Retinal pigment epithelial cell (primary cell): ENCODE measurements around the gene BCL11B.
"Not testable (repeated sequence)": the region's sequence is repeated elsewhere in the genome, so short reads cannot be mapped to it uniquely, and the experiment has no call there.

Source experiments
- DNase-seq: peaks from one replicate; pipeline ENCODE4 v3.0.0-alpha.2; 2010; ENCODE audit warnings: low read depth
- H3K4me3 ChIP-seq: 2 replicates; pipeline ENCODE4 v1.5.1; 2011; ENCODE audit warnings: mild to moderate bottlenecking, low read length, control low read depth, moderate library complexity
- TF ChIP-seq, protein P1 (sequence below): conservative IDR thresholded peaks from 2 replicates; pipeline ENCODE4 v1.5.1; 2011; ENCODE audit warnings: low read depth, low read length, control low read depth, inconsistent platforms

The BCL11B gene

DNA sequence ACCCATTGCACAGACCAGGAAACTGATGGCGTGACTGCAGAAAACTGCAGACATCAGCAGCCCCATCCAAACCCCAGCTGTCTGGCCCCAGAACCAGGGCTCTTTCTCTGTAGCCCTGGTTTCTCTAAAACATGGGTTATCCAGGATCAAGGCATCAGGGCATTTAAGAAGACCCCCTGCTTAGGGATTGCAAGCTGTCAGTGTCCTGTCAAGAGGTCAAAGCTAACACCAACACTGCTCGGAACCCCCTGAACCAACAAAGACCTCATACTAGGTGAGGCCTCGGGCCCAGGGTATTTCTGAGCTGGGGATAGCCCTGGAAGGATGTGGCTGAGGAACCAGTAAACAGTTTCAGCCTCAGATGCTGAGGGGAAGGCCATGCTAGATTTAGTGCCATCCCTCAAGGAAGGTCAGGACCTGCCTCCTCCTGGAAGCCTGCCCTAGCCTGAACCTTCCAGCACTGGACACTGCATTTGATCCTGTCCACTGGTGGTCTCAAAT is 39.2 kb downstream of the BCL11B start:
- TF ChIP-seq, protein P1, sequence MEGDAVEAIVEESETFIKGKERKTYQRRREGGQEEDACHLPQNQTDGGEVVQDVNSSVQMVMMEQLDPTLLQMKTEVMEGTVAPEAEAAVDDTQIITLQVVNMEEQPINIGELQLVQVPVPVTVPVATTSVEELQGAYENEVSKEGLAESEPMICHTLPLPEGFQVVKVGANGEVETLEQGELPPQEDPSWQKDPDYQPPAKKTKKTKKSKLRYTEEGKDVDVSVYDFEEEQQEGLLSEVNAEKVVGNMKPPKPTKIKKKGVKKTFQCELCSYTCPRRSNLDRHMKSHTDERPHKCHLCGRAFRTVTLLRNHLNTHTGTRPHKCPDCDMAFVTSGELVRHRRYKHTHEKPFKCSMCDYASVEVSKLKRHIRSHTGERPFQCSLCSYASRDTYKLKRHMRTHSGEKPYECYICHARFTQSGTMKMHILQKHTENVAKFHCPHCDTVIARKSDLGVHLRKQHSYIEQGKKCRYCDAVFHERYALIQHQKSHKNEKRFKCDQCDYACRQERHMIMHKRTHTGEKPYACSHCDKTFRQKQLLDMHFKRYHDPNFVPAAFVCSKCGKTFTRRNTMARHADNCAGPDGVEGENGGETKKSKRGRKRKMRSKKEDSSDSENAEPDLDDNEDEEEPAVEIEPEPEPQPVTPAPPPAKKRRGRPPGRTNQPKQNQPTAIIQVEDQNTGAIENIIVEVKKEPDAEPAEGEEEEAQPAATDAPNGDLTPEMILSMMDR: no peak
- no peak overlapping the region for H3K4me3 ChIP-seq
- no peak for DNase-seq

GRCh38 chr14:99231850-99232713 is 39.9 kb downstream of the BCL11B start:
- H3K4me3 ChIP-seq: peak overlapping the region; percentile 48
- no peak for DNase-seq
- TF ChIP-seq, protein P1: peak; percentile 1

GRCh38 chr14:99231161-99231849 is 40.7 kb downstream of the BCL11B start:
- H3K4me3 ChIP-seq: peak overlapping the region; percentile 48
- no peak for DNase-seq
- TF ChIP-seq, protein P1: no peak

DNA sequence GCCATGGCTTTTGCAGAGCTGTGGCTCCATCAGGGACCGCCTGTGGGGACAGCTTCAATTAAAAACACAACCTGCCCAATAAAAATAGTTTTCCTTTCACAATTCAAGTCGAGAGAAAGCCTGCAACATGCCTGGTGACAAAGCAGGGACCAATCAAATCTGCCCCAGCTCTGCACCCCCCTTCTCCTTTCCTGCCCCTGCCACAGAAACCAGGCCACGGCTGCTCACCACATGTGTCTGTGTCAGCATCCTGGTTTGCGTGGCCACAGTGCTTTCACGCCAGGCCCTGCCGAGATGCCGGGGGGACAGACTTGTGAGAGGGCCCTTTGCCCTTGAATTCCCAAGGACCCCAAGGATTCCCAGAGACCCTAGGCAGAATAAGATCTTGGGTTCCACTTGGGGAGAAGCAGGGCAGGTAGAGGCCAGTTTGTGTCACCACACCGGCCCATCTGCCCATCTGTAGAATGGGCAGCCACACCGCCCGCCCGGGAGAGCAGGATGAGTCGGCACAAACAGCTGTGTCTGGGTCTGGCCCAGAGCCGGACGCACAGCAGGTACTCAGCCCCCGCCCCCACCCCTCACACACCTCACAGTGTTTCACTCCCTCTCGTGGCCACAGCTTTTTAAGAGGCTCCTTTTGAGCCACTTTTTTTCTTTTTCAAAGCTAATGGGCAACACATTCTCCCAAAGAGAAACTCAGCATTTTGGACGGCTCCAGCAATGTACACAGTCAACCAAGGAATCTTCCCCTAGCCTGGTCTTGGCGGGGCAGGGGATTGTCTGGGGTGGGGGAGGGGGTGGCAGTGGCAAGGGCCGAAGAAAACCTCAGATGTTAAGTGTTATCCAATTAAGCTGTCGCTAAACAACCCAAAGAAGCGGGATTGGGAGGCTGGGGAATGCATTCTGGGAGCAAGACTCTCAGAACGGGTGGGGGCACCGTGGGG is 41.5 kb downstream of the BCL11B start:
- TF ChIP-seq, protein P1: peak; percentile 45
- DNase-seq: no peak
- H3K4me3 ChIP-seq: peak overlapping the region; percentile 48

DNA sequence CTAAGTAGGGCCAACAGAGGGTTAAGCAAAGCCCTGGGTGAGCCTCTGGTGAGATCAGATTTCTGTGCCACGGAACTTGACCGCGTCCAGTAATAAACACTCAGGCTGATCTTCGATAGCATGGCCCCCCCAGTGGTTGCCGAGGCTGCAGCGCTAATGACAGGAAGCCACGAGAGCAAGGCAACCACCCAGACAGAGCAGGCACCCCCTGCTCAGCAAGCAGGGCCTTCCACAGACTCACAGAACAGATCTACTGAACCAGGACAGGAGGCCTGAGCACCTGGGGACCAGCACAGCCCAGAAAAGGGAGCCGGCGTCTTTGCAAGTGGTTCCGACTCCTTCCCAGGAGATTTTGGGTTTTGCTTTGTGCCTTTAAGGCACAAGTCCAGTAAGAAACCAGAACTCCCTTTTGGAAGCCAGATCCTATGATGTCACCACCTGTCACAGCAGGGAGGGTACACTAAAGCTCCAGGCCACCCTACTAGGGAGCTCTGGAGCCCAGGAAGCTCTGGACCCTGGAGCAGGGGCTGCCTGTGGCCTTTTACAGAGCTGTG is 42.3 kb downstream of the BCL11B start:
- TF ChIP-seq, protein P1: no peak
- H3K4me3 ChIP-seq: no peak overlapping the region
- DNase-seq: no peak

GRCh38 chr14:99228760-99229159 is 43.2 kb downstream of the BCL11B start:
- not testable (repeated sequence) for H3K4me3 ChIP-seq, DNase-seq
